Measurements from ENCODE around the gene DLGAP1. TPM values are rescaled to one million over a fixed set of nuclear protein-coding genes. Genes with fewer than 3 reads are reported as not detected.

DLGAP1 gene
- total and polyA plus RNA-seq, 2 of the 13 experiments (the other 11 are each of a cell fraction or from before 2014, with no cell fraction given), result 0.01 TPM; not detected in 1

GRCh38 chr18:3530807-3531206, 924.3 kb downstream of the DLGAP1 start (continued):
- no peak for TF ChIP-seq ZBTB49 (CRISPR knock-in tag; IDR thresholded peaks at IDR 0.05; ENCODE audit: borderline replicate concordance)
- TF ChIP-seq SETDB1 (CRISPR knock-in tag; IDR thresholded peaks at IDR 0.05; ENCODE audit: borderline replicate concordance), result no peak

DNA sequence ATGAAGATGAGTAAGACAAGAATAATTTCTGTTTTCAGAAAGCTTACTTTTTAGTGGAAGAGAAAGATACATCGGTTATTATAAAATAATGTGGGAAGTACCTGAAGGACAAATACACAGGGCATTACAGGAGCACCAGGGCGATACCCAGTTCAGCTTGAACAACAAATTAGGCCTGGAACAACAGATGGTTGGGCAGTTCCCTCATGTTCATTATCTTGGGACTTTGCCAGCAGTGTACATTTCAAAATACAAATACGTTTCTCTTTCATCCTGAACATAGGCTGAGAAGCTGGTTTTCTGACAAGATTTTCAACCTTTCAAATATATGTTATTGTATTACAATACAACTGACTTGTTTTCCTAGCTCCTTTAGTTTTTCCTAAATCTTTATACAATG, 925.5 kb downstream of the DLGAP1 start:
- ChIA-PET POLR2A (no interaction called here), CTCF (ENCODE audit: low intra/inter-chr PET ratio, low total read pairs) (no interaction called here)
- WGBS (ENCODE audit: low lambda C conversion rate), result 2% methylated on average over 3 of the region's 3 CpGs
- FAIRE-seq, result no peak
- in situ Hi-C loops (cut with HindIII; ENCODE audit: extremely low pct_ligation_motif_present, low pct_unique_long_range_greater_than_20kb) (no loop called here), intact Hi-C loops (cut with micrococcal nuclease; ENCODE audit: unreplicated experiment) (no loop called here)
- H3K27ac ChIP-seq (ENCODE audit: extremely low read length, insufficient read depth, low read length), result no peak overlapping the region
- H3K4me1 ChIP-seq (ENCODE audit: insufficient read depth, low read length), result peaks cover 10% of the 10 kb centered on the region
- H3K4me3 ChIP-seq (replicated peaks in 1 of 3; ENCODE audit: insufficient read depth in 1 of 3, low read depth in 2 of 3, low read length in 3 of 3), result no peak overlapping the region
- no TSS peak for BruUV-seq (replicated peaks)
- H3K36me3 ChIP-seq (replicated peaks in 1 of 2; ENCODE audit: control insufficient read depth in 1 of 2, insufficient read depth in 2 of 2, low read length in 2 of 2), result no peaks in the 10 kb centered on the region
- H3K9me3 ChIP-seq (ENCODE audit: low read length), result no peaks in the 10 kb centered on the region
- no peaks in the 10 kb centered on the region for H3K79me2 ChIP-seq (ENCODE audit: insufficient read depth, low read length)
- H3K9ac ChIP-seq (ENCODE audit: insufficient read depth, low read depth, low read length), result no peak overlapping the region
- no peaks in the 10 kb centered on the region for H4K20me1 ChIP-seq (ENCODE audit: insufficient read depth, low read length)
- H2AFZ ChIP-seq (ENCODE audit: low read length), result no peak overlapping the region
- DNase-seq (ENCODE audit: low spot score), result no peak
- peaks cover 0 to 3% of the 10 kb centered on the region in 2 experiments; a peak in 2 of 5 replicates for H3K27me3 ChIP-seq (ENCODE audit: control insufficient read depth in 1 of 2, insufficient read depth in 2 of 2, low read length in 2 of 2)
- no peak overlapping the region for H3K4me2 ChIP-seq (ENCODE audit: low read depth, low read length)
- ATAC-seq, result no peak
- TF ChIP-seq, protein P1, sequence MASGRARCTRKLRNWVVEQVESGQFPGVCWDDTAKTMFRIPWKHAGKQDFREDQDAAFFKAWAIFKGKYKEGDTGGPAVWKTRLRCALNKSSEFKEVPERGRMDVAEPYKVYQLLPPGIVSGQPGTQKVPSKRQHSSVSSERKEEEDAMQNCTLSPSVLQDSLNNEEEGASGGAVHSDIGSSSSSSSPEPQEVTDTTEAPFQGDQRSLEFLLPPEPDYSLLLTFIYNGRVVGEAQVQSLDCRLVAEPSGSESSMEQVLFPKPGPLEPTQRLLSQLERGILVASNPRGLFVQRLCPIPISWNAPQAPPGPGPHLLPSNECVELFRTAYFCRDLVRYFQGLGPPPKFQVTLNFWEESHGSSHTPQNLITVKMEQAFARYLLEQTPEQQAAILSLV (CRISPR knock-in tag; IDR thresholded peaks at IDR 0.05; ENCODE audit: borderline replicate concordance), result no peak
- TF ChIP-seq, protein P2, sequence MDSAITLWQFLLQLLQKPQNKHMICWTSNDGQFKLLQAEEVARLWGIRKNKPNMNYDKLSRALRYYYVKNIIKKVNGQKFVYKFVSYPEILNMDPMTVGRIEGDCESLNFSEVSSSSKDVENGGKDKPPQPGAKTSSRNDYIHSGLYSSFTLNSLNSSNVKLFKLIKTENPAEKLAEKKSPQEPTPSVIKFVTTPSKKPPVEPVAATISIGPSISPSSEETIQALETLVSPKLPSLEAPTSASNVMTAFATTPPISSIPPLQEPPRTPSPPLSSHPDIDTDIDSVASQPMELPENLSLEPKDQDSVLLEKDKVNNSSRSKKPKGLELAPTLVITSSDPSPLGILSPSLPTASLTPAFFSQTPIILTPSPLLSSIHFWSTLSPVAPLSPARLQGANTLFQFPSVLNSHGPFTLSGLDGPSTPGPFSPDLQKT (CRISPR knock-in tag; IDR thresholded peaks at IDR 0.05; ENCODE audit: borderline replicate concordance), result no peak
- no peak for TF ChIP-seq SOX6 (IDR thresholded peaks at IDR 0.05)
- TF ChIP-seq SOX6 (CRISPR knock-in tag; IDR thresholded peaks at IDR 0.05), result no peak
- no peak for TF ChIP-seq ZNF205 (CRISPR knock-in tag; IDR thresholded peaks at IDR 0.05)
- TF ChIP-seq TAF1 (CRISPR knock-in tag; IDR thresholded peaks at IDR 0.05), result no peak
- TF ChIP-seq FOXA3 (CRISPR knock-in tag; IDR thresholded peaks at IDR 0.05), result no peak
- TF ChIP-seq, protein P3, sequence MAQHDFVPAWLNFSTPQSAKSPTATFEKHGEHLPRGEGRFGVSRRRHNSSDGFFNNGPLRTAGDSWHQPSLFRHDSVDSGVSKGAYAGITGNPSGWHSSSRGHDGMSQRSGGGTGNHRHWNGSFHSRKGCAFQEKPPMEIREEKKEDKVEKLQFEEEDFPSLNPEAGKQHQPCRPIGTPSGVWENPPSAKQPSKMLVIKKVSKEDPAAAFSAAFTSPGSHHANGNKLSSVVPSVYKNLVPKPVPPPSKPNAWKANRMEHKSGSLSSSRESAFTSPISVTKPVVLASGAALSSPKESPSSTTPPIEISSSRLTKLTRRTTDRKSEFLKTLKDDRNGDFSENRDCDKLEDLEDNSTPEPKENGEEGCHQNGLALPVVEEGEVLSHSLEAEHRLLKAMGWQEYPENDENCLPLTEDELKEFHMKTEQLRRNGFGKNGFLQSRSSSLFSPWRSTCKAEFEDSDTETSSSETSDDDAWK (CRISPR knock-in tag; IDR thresholded peaks at IDR 0.05), result no peak
- TF ChIP-seq ZSCAN31 (CRISPR knock-in tag; IDR thresholded peaks at IDR 0.05; ENCODE audit: low read depth), result no peak
- TF ChIP-seq RXRA (CRISPR knock-in tag; IDR thresholded peaks at IDR 0.05), result no peak
- no peak for TF ChIP-seq ETV6 (CRISPR knock-in tag; conservative IDR thresholded peaks at IDR 0.05)
- no peak for TF ChIP-seq ZNF224 (CRISPR knock-in tag; IDR thresholded peaks at IDR 0.05)
- TF ChIP-seq, protein P4, sequence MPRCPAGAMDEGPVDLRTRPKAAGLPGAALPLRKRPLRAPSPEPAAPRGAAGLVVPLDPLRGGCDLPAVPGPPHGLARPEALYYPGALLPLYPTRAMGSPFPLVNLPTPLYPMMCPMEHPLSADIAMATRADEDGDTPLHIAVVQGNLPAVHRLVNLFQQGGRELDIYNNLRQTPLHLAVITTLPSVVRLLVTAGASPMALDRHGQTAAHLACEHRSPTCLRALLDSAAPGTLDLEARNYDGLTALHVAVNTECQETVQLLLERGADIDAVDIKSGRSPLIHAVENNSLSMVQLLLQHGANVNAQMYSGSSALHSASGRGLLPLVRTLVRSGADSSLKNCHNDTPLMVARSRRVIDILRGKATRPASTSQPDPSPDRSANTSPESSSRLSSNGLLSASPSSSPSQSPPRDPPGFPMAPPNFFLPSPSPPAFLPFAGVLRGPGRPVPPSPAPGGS (CRISPR knock-in tag; IDR thresholded peaks at IDR 0.05), result no peak
- no peak for TF ChIP-seq NAIF1 (CRISPR knock-in tag; IDR thresholded peaks at IDR 0.05; ENCODE audit: borderline replicate concordance)
- no peak for TF ChIP-seq ZNF101 (CRISPR knock-in tag; IDR thresholded peaks at IDR 0.05; ENCODE audit: borderline replicate concordance, low read depth)
- no peak for TF ChIP-seq GPN1 (CRISPR knock-in tag; IDR thresholded peaks at IDR 0.05; ENCODE audit: borderline replicate concordance)

All from HepG2 (cell line).